GM21619 (cell line): Measurements from ENCODE around the gene MZF1.
"Not testable (repeated sequence)": the region's sequence is repeated elsewhere in the genome, so short reads cannot be mapped to it uniquely, and the experiment has no call there.

ENCODE experiments used
- ATAC-seq: cut with Tn5 transposase; IDR thresholded peaks from one replicate; pipeline ENCODE4 v1.9.1; 2021; ENCODE audit not compliant: unreplicated experiment

MZF1 gene

DNA sequence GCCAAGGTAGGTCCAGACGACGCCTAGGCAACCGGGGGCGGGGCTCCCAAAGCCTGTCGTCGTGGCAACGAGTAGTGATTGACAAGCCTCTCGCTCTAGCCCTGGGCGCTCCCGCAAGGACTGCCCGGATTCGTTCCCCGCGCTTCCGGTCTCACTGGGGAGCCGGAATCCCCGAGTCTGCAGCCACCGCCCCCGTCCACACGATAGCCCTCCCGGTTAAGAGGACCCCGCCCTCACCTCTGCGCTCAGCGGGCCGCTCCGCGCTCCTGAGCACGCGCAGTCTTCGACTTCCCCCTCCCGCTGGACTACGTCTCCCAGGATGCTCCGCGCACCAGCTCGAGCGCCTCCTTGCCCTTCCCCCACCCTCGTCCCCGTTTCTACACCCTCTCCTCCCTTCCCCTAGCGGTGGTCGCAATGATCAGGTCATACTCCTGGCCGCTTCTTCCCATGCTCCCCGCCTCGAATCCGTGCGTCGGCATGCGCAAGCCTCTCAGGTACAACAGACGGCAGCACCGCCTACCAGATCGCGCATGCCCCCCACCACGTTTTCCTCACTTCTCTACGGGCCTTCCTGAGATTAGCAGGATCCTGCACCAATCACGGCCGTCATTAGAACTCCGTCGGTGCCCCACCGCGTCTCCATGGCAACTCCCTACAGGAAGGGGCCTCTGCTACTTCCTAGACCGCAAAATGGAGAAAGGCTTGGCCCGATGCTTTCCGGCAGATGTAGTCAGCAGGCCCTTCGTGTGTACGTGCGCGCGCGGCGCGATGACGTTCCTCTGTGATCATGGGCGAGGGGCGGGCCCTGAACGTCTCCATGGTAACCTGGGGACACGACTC is at the start of gene MZF1:
TSS of gene MZF1 (minus strand) at position 518 of the 840 bp plus-strand sequence. CDS start 1,946 bp downstream, outside the sequence.
- peak; percentile 45 for ATAC-seq

DNA sequence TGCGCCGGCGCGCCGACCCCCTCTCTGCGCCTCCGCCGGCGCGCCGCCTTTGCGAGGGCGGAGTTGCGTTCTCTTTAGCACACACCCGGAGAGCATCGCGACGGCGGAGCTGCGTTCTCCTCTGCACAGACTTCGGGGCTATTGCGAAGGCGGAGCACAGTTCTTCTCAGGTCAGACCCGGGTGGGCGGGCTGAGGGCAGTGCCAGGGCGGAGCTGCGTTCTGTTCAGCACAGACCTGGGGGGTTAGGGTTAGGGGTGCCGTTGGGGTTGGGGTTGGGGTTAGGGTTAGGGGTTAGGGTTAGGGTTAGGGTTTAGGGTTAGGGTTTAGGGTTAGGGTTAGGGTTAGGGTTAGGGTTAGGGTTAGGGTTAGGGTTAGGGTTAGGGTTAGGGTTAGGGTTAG is 34.1 kb upstream of the MZF1 start:
- not testable (repeated sequence) for ATAC-seq

DNA sequence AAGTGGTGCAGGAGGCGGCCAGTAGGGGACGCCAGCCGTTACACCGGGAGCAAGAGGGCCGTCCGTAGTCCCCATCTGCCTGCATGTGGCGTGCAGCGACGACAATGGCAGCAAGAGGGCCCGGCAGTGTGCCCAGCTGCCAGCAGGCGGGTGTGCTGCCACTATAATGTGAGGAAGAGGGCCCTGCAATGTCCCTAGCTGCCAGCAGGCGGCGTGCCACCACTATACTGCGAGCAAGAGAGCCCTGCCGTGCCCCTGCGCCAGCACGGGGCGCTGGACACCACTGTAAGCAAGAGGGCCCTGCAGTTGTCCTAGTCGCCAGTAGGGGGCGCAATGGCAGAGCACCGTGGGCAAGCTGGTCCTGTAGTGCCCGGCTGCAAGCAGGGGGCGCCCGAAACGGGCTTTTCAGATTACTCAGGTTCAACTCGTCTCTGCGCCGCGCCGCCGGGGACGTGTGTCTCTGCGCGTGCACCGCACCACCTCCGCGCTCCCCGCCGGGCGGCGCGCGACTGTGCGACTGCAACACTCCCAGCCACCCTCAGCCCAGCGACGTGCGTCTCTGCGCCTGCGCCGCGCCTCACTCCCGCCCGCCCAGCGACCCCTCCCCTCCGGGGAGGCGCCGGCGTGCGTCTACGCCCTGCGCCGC is 33.2 kb upstream of the MZF1 start:
- not testable (repeated sequence) for ATAC-seq

DNA sequence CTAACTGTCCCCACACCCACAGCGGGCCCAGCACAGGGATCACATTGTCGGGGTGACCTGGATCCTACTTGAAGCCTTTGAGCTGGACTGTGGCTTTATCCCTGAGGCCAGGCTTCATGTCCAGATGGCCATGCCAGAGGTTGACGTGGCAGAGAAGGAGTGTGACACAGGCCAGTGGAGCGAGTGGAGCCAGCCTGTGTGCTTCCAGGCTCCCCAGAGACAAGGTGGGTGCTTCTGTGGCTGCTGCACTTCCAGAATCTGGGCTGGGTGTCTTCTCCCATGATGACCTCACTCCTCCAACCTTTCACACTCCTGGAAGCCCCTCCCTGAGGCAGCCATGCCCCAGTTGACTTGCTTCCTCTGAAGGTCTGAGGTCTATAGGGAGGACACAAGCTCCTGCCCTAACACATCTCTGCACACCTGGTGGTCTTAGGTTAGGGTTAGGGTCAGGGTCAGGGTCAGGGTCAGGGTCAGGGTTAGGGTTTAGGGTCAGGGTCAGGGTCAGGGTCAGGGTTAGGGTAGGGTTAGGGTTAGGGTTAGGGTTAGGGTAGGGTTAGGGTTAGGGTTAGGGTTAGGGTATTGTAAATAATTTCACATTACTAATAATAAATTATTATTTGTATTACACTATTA is 13.1 kb upstream of the MZF1 start:
- ATAC-seq: no peak

DNA sequence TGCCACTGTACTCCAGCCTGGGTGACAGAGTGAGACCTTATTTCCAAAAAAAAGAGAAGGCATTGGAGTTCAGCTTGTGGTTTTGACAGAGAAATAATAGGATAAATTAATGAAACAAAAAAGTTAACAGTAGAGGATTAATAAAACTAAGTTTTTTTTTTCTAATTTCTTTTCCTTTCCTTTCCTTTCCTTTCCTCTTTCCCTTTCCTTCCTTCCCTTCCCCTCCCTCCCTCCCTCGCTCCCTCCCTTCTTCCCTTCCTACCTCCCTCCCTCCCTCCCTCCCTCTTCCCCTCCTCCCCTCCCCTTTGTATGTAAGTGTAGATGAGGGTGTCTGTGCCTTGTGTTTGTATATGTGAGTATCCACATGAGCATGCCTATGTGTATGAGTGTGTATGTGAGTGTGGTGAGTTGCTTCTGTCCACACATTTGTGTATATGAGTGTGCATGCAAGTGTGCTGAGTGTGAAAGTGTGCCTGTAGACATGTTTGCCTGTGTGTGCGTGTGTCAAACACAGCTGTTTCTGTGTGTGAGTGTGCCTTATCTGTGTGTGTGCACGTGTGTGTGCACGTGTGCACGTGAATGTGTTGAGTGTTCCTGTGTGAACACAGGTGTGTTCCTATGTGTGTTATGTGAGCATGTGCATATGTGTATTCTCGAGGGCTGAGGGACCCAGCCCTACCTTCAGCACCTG is 12.5 kb upstream of the MZF1 start:
- no peak for ATAC-seq

DNA sequence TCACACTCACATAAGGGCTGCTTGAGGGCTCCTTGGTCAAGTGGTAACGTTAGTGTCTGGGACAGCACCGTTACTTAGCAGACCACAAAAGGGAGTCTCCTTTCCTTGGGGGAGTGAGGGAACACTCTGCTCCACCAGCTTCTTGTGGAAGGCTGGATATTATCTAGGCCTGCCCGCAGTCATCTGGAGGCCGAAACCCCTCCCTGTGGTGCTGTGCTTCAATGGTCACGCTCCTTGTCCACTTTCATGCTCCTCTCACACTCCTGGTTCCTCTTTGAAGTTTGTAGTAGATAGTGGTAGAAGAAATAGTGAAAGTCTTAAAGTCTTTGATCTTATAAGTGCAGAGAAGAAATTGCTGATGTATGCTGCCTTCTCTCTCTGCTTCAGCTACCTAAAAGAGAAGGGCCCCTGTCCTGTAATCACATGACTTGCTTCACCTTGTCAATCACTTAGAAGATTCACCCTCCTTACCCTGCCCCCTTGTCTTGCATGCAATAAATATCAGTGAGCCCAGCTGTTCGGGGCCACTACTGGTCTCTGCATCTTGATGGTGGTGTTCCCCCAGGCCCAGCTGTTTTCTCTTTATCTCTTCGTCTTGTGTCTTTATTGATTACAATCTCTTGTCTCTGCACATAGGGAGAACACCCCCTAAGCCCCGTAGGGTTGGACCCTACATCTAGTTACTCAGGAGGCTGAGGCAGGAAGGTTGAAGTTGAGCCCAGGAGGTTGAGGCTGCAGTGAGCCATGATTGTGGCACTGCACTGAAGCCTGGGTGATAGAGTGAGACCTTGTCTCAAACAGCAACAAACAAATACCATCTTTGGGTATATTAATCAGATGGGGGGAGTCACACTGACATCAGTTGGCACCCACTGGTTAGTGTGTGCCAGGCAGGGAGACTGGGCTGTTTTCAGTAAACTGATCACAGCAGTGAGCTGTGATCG is 11.6 kb upstream of the MZF1 start:
- no peak for ATAC-seq

DNA sequence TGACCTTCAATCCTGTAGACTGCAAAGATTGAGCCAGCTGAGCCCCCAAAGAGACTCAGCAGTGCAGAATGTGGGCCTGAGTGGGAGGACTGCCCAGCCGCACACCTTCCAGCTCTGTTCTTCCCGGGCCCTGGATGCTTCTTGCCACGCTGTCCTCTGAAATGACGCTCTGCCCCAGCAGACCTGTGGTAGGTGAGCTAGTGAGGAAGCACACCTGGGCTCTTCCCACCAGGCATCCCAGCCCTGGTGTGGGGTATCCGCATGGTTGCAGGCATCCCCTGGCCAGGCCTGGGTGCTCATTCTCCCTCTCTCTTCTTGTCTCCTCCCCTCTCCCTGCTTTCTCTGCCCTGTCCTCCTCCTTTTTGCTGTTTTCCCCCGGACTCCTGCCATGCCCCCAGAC is 9.8 kb upstream of the MZF1 start:
- no peak for ATAC-seq

DNA sequence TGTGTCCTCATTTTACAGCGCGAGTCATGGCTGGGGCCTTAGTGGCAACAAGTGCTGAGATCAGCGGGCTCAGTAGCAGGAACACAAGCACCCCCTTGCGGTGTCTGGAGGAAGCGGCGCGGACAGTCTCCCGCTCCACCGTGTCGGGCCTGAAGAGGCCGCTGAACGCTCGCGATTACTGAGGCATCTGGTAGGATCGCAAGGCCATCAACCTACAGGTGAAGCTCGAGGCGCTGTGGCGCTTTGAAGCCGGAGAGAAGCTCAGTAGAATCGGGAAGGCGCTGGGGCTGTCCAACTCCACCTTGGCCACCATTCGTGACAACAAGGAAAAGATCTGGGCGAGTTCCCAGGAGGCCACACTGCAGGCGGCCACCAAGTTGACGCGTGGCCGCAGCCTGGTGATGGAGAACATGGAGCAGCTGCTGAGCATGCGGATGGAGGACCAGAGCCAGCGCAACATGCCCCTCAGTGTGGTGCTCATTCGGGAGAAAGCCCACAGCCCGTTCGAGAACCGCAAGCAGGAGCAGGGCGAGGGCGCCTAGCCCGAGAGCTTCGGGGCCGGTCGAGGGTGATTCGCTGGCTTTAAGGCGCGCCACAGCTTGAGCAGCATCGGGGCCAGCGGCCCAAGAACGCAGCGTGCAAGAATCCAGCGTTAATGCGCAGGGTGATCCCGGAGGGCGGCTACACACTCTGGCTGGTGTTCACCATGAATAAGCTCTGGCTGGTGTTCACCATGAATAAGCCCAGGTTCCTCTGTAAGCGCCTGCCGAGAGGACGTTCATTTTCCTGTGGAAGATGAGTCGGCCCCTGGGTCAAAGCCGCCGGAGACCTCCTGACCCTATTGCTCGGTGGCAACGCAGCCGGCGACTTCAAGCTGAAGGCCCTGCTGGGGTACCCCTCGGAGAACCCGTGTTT is 8.3 kb upstream of the MZF1 start:
- ATAC-seq: peak; percentile 84

DNA sequence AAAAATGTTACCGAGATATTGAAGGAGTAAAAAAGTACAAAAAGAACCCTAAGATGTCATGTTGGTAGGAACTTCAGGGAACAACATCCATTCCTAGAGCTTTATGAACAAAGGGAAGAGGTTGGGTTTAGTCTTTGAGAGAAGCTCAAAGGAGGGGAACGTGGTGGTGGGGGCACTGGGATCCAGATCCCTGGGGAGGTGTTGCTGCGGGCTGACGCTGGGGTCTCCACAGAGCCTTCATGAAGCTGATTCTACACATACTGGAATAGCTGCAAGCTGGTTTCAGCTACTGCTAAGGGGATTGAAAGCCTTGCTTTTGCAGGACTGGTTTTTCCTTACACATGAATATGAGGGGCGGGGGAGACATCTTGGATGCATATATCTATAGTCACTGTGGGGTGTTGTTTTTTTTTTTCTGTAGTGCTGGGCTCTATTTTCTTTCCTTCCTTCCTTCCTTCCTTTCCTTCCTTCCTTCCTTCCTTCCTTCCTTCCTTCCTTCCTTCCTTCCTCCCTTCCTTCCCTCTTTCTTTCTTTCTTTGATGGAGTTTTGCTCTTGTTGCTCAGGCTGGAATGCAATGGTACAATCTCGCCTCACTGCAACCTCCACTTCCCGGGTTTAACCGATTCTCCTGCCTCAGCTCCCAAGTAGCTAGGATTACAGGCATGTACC is 6.5 kb upstream of the MZF1 start:
- no peak for ATAC-seq

DNA sequence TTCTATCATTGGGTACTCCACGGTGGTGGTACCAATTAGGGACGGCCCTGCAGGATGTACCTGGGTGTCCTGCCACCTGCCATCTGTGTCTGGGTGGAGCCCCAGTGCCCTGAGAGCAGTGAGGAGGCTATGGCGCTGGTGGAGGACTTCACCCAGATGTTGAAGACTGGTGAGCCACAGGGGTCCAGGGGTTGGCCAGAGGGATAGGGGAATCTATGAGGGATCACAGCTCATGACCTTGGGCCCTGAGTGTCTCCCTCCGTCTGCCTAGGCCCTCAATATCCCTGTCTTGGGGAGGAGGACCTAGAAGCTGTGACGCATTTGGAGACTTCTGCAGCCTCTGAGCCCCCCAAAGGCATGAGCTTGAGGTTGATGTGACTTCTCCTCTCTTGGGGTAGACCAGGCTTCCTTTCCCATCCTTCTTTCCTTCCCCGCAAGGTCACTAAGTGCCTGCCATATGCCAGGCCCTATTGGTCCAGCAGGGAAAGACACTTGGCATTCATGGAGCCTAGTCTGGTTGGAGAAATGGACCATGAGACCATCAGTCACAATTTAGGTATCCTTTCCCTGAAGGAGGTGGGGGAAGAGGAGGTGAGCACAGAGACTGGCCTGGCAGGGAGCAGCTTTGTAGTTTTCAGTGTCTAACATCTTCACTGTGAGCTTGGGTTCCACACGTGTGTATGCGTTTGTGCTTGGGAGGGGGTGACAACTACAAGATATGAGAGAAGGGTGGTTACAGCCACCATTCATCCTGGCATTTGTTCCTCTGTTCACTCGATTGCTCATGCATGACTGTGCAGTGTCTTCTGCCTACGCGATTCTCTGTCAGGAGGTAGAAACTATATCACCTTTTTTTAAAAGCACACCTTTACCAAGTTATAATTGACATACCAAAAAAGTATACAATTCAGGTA is 5.1 kb upstream of the MZF1 start:
- ATAC-seq: no peak

DNA sequence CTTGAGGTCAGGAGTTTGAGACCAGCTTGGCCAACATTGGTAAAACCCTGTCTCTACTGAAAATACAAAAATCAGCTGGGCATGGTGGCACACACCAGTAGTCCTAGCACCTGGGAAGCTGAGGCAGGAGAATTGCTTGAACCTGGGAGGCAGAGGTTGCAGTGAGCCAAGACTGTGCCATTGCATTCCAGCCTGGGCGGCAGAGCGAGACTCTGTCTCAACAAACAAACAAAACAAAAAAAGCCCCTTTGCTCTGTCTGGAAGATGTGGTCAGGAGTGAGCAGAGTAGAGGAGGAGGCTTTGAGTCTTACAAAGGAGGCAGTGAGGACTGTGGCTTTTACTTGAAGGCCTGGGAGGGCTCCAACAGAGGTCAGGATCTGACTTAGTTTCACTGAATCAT is 4.4 kb upstream of the MZF1 start:
- ATAC-seq: not testable (repeated sequence)

DNA sequence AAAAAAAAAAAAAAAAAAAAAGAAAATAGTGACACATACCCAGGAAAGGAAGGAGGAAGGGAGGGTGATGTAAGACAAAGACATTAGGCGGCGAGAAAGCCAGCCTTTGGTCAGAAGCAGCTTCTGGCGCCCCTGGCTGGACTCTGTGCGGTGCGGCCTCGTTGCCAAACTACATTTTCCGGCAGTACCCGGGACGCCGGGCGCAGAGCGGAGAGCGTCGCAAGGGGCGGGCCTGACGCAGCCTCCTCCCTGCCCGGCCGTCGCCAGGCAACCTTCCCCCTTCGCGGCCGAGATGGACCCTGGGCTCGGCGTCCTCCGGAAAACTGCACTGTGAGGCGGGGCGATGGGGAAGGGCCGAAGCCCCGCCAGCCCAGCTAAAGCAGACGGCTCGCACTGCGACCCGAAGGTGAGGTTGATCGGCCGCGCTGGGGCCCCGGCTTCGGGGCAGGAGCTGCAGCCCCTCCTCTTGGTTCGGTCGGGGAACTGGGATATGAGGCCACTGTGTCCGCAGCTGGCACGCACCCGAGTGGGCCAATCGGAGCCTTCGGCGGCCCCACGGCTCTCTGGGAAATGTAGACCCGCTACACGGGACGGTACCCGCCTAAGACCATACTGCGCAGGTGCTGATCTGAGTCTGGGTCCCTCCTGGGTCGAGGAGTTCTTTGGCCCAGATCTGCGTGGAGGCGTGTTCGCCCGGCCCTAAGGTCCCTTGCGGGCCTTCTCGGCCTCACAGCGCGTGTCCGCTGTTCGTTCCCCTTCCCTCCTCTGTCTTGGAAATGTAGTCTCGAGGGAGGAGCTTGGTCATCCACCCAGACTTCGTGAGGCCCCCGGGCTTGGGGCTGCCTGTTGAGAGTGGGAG is 2.3 kb upstream of the MZF1 start:
- ATAC-seq: peak; percentile 42

DNA sequence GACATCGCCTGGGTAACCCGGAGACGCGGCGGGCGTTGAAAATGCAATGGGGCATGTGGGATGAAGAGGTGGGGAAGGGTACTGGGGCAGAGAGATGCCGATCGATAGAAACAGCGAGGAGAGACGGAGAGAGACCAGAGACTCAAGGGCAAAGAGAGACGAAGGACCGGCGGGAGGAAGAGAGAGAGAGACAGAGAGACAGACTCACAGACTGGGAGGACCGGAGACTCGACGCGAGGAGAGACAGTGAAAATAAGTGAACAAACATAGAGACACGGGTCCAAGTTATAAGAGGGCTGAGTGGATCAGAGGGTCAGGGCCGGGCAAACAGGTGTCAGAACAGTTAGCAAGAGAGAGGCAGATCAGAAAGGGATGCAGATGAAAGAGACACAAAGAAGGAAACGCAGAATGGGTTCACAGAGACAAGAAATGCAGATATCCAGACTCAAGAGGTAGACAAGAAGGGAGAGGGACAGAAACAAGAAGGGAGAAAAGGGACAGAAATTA is 576 bp upstream of the MZF1 start:
- ATAC-seq: no peak

DNA sequence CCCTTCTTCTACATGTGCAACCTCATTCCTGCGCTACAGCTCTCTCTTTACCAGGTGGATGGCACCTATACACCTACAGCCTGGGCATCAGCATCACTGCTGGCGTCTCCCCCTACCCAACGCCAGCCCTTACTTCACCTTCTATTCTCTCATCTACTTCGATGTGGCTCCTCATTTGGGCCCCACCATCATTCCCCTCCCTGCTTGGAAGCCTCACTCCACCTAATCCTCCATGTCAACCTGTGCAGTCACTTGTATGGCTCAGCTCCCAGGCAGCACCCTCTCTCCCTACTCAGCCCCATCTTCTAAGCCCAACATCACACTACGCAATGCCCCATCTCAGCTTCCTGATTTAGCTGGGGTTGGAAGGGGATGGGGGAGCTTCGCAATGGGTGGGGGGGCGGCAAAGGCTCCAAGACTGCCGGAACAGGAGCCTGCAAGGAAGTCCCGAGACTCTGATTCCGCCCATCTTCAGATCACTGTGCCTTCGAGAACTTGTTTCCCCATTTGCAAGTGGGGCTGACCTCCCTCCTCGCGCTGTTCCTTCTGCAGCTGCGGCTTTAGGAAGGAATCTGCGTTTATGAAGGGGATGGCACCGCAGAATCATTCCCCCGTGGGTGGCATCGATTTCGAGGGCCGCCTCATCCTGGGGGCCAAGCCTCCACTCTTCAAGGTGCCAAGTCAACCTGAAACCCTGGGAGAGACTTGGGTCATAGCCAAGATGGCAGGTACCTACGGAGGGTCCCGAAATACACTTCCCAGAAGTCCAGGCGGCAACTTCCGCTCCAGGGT is 913 bp downstream of the MZF1 start:
- ATAC-seq: no peak

DNA sequence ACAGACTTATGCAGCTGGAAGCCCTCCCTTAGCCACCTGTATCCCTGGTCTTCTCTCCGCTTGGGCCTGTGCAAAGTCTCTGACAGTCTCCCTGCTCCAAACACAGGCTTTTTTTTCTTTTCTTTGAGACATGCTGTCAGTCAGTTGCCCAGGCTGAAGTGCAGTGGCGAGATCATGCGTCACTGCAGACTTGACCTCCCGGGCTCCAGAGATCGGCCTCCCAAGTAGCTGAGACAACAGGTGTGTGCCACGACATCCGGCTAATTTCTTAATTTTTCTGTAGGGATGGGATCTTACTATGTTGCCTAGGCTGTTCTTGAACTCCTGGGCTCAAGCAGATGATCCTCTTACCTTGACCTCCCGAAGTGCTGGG is 1.6 kb downstream of the MZF1 start:
- no peak for ATAC-seq
